Keratinocyte (primary cell): Measurements from ENCODE around the gene OLFML3. TPM values are rescaled to one million over a fixed set of nuclear protein-coding genes. Genes with fewer than 3 reads are reported as not detected.

Source experiments
- DNase-seq: peaks from one replicate; pipeline ENCODE4 v3.0.0-alpha.2; 2011; ENCODE audit warnings: low read depth, missing footprints, low spot score
- FAIRE-seq: peaks from 2 replicates; lab custom pipeline; 2011; peaks lifted over from hg19 to GRCh38; lab: Jason Lieb, UNC
- H2AFZ ChIP-seq: 2 replicates; pipeline ENCODE4 v1.6.0; 2012; ENCODE audit warnings: low read length, control low read depth, inconsistent platforms; ENCODE audit not compliant: control insufficient read depth
- H3K27ac ChIP-seq: 2 replicates; pipeline ENCODE4 v1.5.1; 2011; ENCODE audit warnings: low read length; ENCODE audit not compliant: control insufficient read depth, insufficient read depth
- H3K27me3 ChIP-seq: 3 replicates; pipeline ENCODE4 v1.6.0; 2011; ENCODE audit warnings: low read length; ENCODE audit not compliant: control insufficient read depth, insufficient read depth; ENCODE audit errors: extremely low read depth
- H3K36me3 ChIP-seq, 2 experiments: 2 replicates in 1 of 2; 3 replicates in 1 of 2; pipeline ENCODE4 v1.5.1; 2011; ENCODE audit warnings: low read length in 2 of 2, mild to moderate bottlenecking in 1 of 2; ENCODE audit not compliant: control insufficient read depth in 2 of 2, insufficient read depth in 2 of 2; ENCODE audit errors: extremely low read depth in 1 of 2
- H3K4me1 ChIP-seq: 3 replicates; pipeline ENCODE4 v1.5.1; 2011; ENCODE audit warnings: low read length; ENCODE audit not compliant: control insufficient read depth, insufficient read depth; ENCODE audit errors: extremely low read depth
- H3K4me2 ChIP-seq: 3 replicates; pipeline ENCODE4 v1.6.0; 2011; ENCODE audit warnings: low read depth, low read length; ENCODE audit not compliant: control insufficient read depth, insufficient read depth; ENCODE audit errors: extremely low read depth
- H3K4me3 ChIP-seq, 3 experiments: fragments of 200-600 bp in 1 of 3; sonication (generic) in 1 of 3; 2 replicates in 2 of 3; 3 replicates in 1 of 3; pipeline ENCODE4 v1.5.1; 2011 to 2016; ENCODE audit warnings: low read length in 3 of 3, mild to moderate bottlenecking in 3 of 3, control low read depth in 2 of 3, inconsistent platforms in 1 of 3, low read depth in 1 of 3, mixed read lengths in 1 of 3, mixed run types in 1 of 3, moderate library complexity in 1 of 3; ENCODE audit not compliant: control insufficient read depth in 2 of 3, insufficient read depth in 2 of 3; ENCODE audit errors: extremely low read depth in 1 of 3
- H3K79me2 ChIP-seq: 2 replicates; pipeline ENCODE4 v1.6.0; 2012; ENCODE audit warnings: low read length; ENCODE audit not compliant: control insufficient read depth, insufficient read depth
- H3K9ac ChIP-seq: 3 replicates; pipeline ENCODE4 v1.6.0; 2011; ENCODE audit warnings: low read length; ENCODE audit not compliant: control insufficient read depth, insufficient read depth; ENCODE audit errors: extremely low read depth
- H3K9me1 ChIP-seq: 3 replicates; pipeline ENCODE4 v1.6.0; 2011; ENCODE audit warnings: low read length; ENCODE audit not compliant: control insufficient read depth, insufficient read depth; ENCODE audit errors: extremely low read depth
- H3K9me3 ChIP-seq: 2 replicates; pipeline ENCODE4 v1.5.1; 2012; ENCODE audit warnings: low read depth, low read length; ENCODE audit not compliant: control insufficient read depth
- H4K20me1 ChIP-seq: 3 replicates; pipeline ENCODE4 v1.6.0; 2011; ENCODE audit warnings: low read length; ENCODE audit not compliant: control insufficient read depth, insufficient read depth; ENCODE audit errors: extremely low read depth
- EZH2 ChIP-seq: IDR thresholded peaks from one replicate; pipeline ENCODE4 v1.6.1; 2012; ENCODE audit warnings: inconsistent platforms, mild to moderate bottlenecking, low read length, moderate library complexity
- dilution Hi-C: fragments of 300-500 bp; cut with MboI; formaldehyde crosslinking; loops from one replicate; pipeline ENCODE4 v1.7.0; 2020; ENCODE audit warnings: low sequenced_read_pairs; ENCODE audit not compliant: extremely low pct_ligation_motif_present
- polyA plus RNA-seq, 5 experiments: library from polyadenylated mRNA; depleted of rRNA in 3 of 5; stranded (reverse) in 3 of 5; stranded (forward) in 1 of 5; unstranded in 1 of 5; fragments of >200 nt; gene quantifications; 1 replicate in 1 of 5; 2 replicates in 3 of 5; 3 replicates in 1 of 5; pipeline versions ENCODE4 v1.2.1 to v1.2.3, GENCODE V29; 2011 to 2012; ENCODE audit warnings: missing spikeins in 2 of 5, low read depth in 1 of 5, low replicate concordance in 1 of 5
- TF ChIP-seq, protein P1 (sequence below), 3 experiments: IDR thresholded peaks in 1 of 3; conservative IDR thresholded peaks in 1 of 3; optimal IDR thresholded peaks in 1 of 3; 2 replicates in 2 of 3; 3 replicates in 1 of 3; pipeline versions ENCODE3 to v1.5.1; 2011; ENCODE audit warnings: low read length in 3 of 3, mild to moderate bottlenecking in 3 of 3, moderate library complexity in 2 of 3, control low read depth in 1 of 3, inconsistent platforms in 1 of 3; ENCODE audit not compliant: insufficient read depth in 2 of 3; ENCODE audit errors: extremely low read depth in 1 of 3

OLFML3 gene
- polyA plus RNA-seq, 1 donor (not counting 4 experiments of a cell fraction or from before 2014, with no cell fraction given): 4.4 TPM

- H3K79me2 ChIP-seq: no peaks in the 10 kb centered on the region
- dilution Hi-C loops: no loop called here
- no peak overlapping the region for H3K4me2 ChIP-seq
- no peaks in the 10 kb centered on the region for H3K36me3 ChIP-seq
- peaks cover 2% of the 10 kb centered on the region for H3K9me3 ChIP-seq
- no peaks in the 10 kb centered on the region for H3K4me1 ChIP-seq
- H3K9ac ChIP-seq: no peak overlapping the region
- H4K20me1 ChIP-seq: no peaks in the 10 kb centered on the region
- H2AFZ ChIP-seq: no peak overlapping the region
- peaks cover 11% of the 10 kb centered on the region for H3K27me3 ChIP-seq
- no peak for DNase-seq
- H3K4me3 ChIP-seq: no peak overlapping the region
- TF ChIP-seq EZH2: no peak
- TF ChIP-seq, protein P1, sequence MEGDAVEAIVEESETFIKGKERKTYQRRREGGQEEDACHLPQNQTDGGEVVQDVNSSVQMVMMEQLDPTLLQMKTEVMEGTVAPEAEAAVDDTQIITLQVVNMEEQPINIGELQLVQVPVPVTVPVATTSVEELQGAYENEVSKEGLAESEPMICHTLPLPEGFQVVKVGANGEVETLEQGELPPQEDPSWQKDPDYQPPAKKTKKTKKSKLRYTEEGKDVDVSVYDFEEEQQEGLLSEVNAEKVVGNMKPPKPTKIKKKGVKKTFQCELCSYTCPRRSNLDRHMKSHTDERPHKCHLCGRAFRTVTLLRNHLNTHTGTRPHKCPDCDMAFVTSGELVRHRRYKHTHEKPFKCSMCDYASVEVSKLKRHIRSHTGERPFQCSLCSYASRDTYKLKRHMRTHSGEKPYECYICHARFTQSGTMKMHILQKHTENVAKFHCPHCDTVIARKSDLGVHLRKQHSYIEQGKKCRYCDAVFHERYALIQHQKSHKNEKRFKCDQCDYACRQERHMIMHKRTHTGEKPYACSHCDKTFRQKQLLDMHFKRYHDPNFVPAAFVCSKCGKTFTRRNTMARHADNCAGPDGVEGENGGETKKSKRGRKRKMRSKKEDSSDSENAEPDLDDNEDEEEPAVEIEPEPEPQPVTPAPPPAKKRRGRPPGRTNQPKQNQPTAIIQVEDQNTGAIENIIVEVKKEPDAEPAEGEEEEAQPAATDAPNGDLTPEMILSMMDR (optimal IDR thresholded peaks at IDR 0.05 in 1 of 3, IDR thresholded peaks at IDR 0.05 in 1 of 3, conservative IDR thresholded peaks at IDR 0.05 in 1 of 3; ENCODE audit: extremely low read depth in 1 of 3, insufficient read depth in 2 of 3, low read length in 3 of 3): no peak
- H3K9me1 ChIP-seq: no peaks in the 10 kb centered on the region
- no peak for FAIRE-seq
- H3K27ac ChIP-seq: no peak overlapping the region
Measured at GRCh38 chr1:114000406-114000805, 21.1 kb downstream of the OLFML3 start.

- no peak for FAIRE-seq
- no peaks in the 10 kb centered on the region for H4K20me1 ChIP-seq
- no peaks in the 10 kb centered on the region for H3K79me2 ChIP-seq
- H3K4me1 ChIP-seq: no peaks in the 10 kb centered on the region
- no peak overlapping the region for H2AFZ ChIP-seq
- peaks cover 11% of the 10 kb centered on the region for H3K27me3 ChIP-seq
- no peaks in the 10 kb centered on the region for H3K9me1 ChIP-seq
- TF ChIP-seq, protein P1 (optimal IDR thresholded peaks at IDR 0.05 in 1 of 3, IDR thresholded peaks at IDR 0.05 in 1 of 3, conservative IDR thresholded peaks at IDR 0.05 in 1 of 3; ENCODE audit: extremely low read depth in 1 of 3, insufficient read depth in 2 of 3, low read length in 3 of 3): no peak
- TF ChIP-seq EZH2: no peak
- H3K27ac ChIP-seq: no peak overlapping the region
- H3K9me3 ChIP-seq: no peaks in the 10 kb centered on the region
- dilution Hi-C loops: no loop called here
- no peak overlapping the region for H3K4me3 ChIP-seq
- no peak for DNase-seq
- H3K36me3 ChIP-seq: no peaks in the 10 kb centered on the region
- no peak overlapping the region for H3K4me2 ChIP-seq
- H3K9ac ChIP-seq: no peak overlapping the region
Measured at GRCh38 chr1:114002492-114003239, 23.4 kb downstream of the OLFML3 start.
